Stimulated activated effector memory CD8-positive, alpha-beta T cell treated with anti-CD3 and anti-CD28 coated beads, Interleukin-12 subunit alpha, Interleukin-12 subunit beta, amount 100 ng/mL, for 72 hours (primary cell): Measurements from ENCODE around the gene NKX6-1.

Experiments
- ATAC-seq: fragments of 150-1000 bp; cut with Tn5 transposase; 2 replicates; pipeline ENCODE4 v1.10.0; 2021
- DNase-seq, 2 donors: peaks; one replicate each; pipeline ENCODE4 v3.0.0; 2021 to 2022; ENCODE audit warnings: low spot score in 2 of 2
- H3K27ac Mint-ChIP-seq: one replicate; pipeline ENCODE4 v1.8.0; 2022; ENCODE audit warnings: mild to moderate bottlenecking, mixed read lengths
- H3K36me3 Mint-ChIP-seq: one replicate; pipeline ENCODE4 v1.8.0; 2022; ENCODE audit warnings: mild to moderate bottlenecking, mixed read lengths
- H3K4me1 Mint-ChIP-seq: one replicate; pipeline ENCODE4 v1.8.0; 2022; ENCODE audit warnings: mixed read lengths
- H3K4me3 Mint-ChIP-seq: one replicate; pipeline ENCODE4 v1.8.0; 2022; ENCODE audit warnings: mild to moderate bottlenecking, mixed read lengths
- H3K9me3 Mint-ChIP-seq: one replicate; pipeline ENCODE4 v1.8.0; 2022; ENCODE audit warnings: mixed read lengths

The NKX6-1 gene

DNA sequence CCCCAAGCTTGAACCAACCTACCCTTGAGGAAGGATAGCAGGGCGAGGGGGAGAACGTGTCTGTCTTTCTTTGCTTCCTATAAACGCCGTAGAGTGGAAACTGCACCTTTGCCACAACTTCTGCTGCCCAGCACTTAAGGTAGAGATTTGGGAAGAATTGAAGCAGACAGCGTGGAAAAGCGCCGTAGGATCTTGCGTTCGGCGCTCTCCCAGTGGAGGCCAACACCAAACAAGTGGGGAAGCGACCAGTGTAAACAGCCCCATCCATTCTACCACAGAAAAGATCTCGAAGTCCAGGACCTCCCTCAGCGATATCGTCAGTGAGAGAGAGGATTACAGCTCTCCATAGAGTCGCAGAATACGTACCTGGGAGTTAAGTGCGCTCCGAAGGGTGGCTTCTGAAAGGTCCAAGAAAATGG lies 3.9 kb upstream of the NKX6-1 start:
- no peaks in the 10 kb centered on the region for H3K9me3 Mint-ChIP-seq
- no peak for DNase-seq
- no peak for ATAC-seq
- peaks cover 19% of the 10 kb centered on the region for H3K4me1 Mint-ChIP-seq
- no peak overlapping the region for H3K4me3 Mint-ChIP-seq
- no peak overlapping the region for H3K27ac Mint-ChIP-seq
- H3K36me3 Mint-ChIP-seq, result peaks cover 5% of the 10 kb centered on the region

DNA sequence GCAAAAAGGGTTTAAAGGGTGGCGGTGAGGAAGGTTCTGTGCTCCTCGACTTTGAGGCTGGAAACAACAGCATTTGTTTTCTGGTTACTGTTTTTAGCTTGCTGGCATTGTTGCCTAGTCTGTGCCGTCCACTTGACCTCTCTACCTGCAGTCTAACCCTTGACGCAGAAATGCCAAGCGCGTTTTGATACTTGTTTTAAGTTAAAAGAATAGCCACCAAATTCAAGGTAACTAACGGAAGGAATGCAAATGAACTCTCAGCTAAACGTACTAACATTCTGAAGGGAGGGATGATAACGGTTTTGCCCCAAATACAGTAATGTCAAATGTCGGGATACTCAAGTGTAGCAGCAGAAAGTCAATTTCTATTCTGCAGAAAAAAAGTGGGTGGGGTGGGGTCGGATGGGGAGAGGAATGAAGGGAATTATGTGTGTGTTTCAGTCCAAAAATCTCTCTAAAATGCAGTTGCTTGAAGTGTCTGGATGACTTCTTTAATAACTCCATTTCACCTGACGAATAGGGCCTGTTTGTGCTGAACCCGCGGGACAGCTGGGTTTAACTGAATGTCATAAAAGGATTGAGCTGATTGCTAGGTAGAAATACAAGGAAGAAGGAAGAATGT lies 3.4 kb upstream of the NKX6-1 start:
- no peak overlapping the region for H3K4me3 Mint-ChIP-seq
- no peak overlapping the region for H3K27ac Mint-ChIP-seq
- DNase-seq, result no peak

DNA sequence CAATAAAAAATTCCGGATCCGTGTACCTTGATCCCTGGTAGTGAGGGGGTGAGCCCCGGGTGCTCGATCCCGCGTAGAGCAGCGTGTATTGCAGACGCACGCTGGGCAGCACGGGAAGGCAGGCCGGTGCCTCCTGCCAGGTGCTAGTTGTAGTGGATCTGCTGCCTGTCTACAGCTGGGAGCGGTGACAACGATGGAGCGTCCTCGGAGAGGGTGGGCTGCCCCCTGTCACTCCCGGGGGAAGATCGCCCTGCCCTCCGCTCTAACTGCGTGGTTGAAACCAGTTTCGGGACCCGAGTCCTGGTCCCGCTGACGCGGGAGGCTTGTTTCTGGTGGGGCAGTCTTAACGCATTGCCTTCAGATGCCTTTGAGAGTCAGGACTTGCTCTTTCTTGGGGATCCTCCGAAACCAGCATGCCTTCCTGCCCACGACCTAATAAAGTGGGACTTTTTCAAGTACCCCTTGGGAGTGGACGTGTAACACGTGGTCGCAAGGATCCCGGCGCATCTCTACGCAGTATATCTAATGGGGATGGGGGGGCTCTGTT lies 2.7 kb upstream of the NKX6-1 start:
- no peak for DNase-seq
- H3K4me3 Mint-ChIP-seq, result no peak overlapping the region
- H3K36me3 Mint-ChIP-seq, result peaks cover 5% of the 10 kb centered on the region
- no peaks in the 10 kb centered on the region for H3K9me3 Mint-ChIP-seq
- no peak for ATAC-seq
- no peak overlapping the region for H3K27ac Mint-ChIP-seq
- peaks cover 19% of the 10 kb centered on the region for H3K4me1 Mint-ChIP-seq

More for the DNA sequence above, 3.4 kb upstream of the NKX6-1 start:
- no peaks in the 10 kb centered on the region for H3K9me3 Mint-ChIP-seq
- H3K4me1 Mint-ChIP-seq, result peaks cover 19% of the 10 kb centered on the region
- H3K36me3 Mint-ChIP-seq, result peaks cover 5% of the 10 kb centered on the region
- ATAC-seq, result no peak

DNA sequence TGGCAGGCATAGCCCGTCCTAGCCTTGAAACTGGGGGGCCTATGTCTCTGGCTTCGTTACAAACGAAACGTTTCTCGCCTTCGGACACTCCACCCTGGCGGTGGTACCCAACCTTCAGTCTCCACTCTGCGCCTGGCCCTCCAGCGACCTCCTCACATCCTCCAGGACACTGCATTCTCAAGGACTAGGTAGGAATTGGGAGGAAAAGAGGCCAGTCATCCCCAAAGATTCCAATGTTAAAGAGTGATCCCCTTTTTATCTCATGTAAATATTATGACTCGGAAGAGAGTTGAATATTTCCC lies 2.1 kb upstream of the NKX6-1 start:
- Mint-ChIP-seq H3K9me3 (no peaks in the 10 kb centered on the region), H3K4me3 (no peak overlapping the region), H3K27ac (no peak overlapping the region), H3K4me1 (peaks cover 19% of the 10 kb centered on the region), H3K36me3 (peaks cover 5% of the 10 kb centered on the region)
- DNase-seq (no peak), ATAC-seq (no peak)

DNA sequence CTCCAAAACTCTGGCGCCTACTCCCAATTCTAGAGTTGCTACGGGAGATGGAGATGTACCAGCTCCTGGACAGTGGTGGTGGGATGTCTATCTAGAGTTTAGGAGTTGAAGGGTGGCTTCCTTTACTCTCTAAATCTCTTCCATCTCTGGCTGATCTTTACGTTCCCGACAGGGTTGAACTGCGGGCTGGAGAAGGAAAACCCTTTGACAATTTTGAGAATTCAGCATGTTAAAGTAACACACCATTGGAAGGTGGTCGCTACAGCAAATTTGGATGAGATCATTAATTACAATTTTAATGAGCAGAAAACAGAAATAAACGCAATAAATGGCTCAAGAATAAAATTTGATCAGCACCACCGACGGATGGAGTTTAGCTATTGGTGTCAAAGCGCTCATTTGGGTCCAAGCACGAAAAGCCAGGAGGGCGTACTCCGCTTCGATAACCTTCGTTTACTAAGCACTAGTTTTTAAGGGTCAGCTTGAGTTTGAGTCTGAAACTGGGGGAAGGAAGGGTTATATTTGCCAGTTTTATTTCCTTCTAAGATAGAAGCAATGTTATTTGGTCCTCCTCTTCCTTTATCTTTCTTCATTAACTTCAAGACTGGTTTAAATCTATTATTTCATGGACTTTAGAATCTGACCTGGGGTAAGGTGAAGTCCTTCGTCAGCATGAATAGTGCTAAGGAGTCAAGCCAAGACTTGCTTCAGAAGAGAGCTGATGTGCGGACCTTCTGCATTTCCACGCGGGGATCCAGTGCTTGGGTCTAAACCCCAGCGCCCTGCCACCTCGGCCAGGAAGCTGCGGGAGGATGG lies 1.5 kb upstream of the NKX6-1 start:
- peaks cover 19% of the 10 kb centered on the region for H3K4me1 Mint-ChIP-seq

DNA sequence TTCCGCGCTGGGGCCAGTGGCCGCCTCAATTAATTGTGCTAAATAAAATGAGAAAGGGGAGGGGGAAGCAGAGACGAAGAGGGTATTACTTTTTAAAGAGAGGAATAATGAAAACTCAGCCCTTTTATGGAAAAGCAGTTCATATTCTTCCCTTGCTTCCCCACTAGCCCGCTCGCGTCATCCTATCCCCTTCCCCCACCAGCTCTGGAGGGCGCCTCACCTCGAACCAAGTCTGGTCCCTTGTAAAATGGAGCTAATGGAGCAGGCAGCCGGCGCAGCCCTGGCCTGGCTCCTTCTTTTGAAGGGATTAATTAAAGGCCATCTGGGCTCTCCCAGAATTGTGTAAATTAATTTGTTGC lies 511 bp upstream of the NKX6-1 start:
- peak overlapping the region; percentile 69 for H3K4me3 Mint-ChIP-seq
- no peak overlapping the region for H3K27ac Mint-ChIP-seq
- ATAC-seq (no peak), DNase-seq (no peak)
- peaks cover 5% of the 10 kb centered on the region for H3K36me3 Mint-ChIP-seq
- peaks cover 19% of the 10 kb centered on the region for H3K4me1 Mint-ChIP-seq
- H3K9me3 Mint-ChIP-seq, result peaks cover 2% of the 10 kb centered on the region

More for the DNA sequence above, 1.5 kb upstream of the NKX6-1 start:
- no peak for DNase-seq
- no peaks in the 10 kb centered on the region for H3K9me3 Mint-ChIP-seq
- no peak overlapping the region for H3K27ac Mint-ChIP-seq
- ATAC-seq, result no peak
- peaks cover 5% of the 10 kb centered on the region for H3K36me3 Mint-ChIP-seq
- peak overlapping the region; percentile 69 for H3K4me3 Mint-ChIP-seq

DNA sequence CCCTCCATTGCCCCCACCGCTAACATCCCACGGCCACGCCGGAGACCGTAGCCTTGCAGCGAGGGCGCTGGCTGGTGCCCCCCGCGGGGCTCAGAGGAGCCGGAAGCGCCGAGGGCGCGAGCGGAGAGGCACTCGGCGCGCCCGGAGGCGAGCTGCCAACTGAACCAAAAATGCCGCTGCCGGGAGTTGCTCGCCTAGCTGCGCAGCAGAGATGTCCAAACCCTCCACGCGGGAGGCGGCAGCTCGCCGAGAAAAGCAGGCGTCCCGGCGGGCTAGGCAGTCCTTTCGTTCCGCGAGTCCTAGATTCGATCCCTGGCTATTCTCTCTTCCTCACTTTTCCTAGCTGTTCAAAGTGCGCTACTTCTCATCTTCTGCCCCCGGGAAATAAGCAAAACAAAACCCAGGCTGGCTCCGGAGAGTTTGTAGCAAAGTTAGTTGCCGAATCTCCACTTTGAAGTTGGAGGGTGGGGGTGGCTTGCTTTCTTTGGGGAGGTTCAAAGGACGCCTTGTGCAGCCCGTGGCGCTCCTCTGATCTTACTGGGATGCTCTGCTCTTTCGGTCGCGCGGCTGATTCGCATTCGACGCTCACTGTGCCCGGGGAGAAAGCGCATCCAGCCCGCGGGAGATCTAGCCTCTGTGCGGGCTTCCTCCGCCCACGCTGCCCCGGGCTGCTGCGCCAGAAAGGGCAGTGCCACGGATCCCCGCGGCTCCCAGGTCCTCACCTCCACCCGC lies 723 bp downstream of the NKX6-1 start:
- Mint-ChIP-seq H3K27ac (no peak overlapping the region), H3K4me3 (peak overlapping the region; percentile 69), H3K36me3 (peaks cover 5% of the 10 kb centered on the region), H3K4me1 (peaks cover 24% of the 10 kb centered on the region), H3K9me3 (peaks cover 2% of the 10 kb centered on the region)
- DNase-seq (no peak), ATAC-seq (peak; percentile 36)

DNA sequence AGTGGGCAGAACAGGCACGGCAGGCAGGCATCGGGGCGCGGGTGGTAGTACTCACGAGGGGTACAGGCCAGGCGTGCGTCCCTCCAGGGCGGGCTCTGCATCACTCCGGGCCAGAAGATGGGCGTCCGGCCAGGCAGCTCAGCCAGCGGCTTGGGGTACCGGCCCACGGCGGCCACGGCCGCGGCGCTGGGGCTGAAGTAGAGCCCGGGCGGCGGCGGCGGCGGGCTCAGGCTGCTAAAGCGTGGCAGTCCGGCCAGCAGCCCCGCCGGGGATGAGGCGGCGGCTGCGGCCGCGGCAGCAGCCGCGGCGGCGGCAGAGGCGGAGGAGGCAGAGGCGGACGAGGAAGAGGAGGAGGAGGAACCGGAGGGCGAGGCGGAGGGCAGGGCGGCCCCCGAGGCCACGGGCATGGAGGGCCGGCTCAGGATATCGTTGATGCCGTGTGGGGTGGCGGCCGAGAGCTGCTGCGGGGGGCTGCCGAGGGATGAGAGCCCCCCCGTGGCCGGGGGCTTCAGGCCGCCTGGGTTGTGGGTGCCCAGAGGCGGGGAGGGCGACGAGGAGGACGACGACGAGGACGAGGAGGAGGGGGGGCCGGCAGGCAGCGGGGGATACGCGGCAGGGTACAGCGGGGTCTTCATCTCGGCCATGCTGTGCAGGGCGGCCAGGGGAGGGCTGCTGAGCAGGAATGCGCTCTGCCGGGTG lies 1.4 kb downstream of the NKX6-1 start:
- Mint-ChIP-seq H3K27ac (no peak overlapping the region), H3K9me3 (peaks cover 2% of the 10 kb centered on the region), H3K4me3 (peak overlapping the region; percentile 69), H3K36me3 (peaks cover 5% of the 10 kb centered on the region), H3K4me1 (peaks cover 26% of the 10 kb centered on the region)
- peak; percentile 22 for ATAC-seq
- DNase-seq, result no peak

DNA sequence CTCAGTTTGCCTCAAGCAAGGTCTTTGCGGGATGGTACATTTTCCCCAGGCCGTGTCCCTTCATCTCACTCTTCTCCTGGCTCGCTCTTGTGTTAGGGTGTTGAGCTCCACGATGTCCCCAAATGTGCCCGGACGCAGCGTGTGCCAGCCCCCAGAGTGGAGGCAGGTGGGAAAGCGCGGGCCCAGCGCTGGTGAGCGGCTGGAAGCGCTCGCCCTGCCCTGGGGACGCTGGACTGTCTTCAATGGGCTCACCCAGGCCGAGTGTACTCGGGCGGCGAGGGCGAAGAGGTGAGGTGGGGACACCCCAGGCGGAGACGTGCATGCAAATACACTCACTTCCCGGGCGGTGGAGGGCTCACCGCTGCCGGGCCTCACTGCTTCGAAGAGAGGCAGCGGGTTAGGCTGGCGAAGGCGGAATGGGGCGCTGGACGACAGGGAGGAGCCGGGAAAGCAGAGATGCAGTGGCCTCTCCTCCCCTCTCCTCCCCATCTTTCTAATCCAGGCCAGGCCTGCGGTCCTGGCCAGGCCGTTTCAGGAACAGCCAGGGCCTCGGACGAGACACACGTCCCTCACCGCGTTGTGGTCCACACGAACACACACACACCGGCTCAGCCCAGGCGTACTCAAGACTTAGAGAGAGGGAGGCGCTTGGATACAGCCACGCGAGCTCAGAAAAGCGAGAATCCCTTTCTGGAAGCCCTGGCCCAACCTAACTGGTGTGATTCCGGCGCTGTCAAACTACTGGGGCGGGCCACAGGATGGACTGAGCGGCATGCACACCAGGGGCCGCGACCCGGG lies 2.2 kb downstream of the NKX6-1 start:
- Mint-ChIP-seq H3K27ac (no peak overlapping the region), H3K4me3 (peak overlapping the region; percentile 69), H3K9me3 (peaks cover 2% of the 10 kb centered on the region), H3K36me3 (peaks cover 5% of the 10 kb centered on the region), H3K4me1 (peaks cover 26% of the 10 kb centered on the region)
- DNase-seq (no peak), ATAC-seq (no peak)

DNA sequence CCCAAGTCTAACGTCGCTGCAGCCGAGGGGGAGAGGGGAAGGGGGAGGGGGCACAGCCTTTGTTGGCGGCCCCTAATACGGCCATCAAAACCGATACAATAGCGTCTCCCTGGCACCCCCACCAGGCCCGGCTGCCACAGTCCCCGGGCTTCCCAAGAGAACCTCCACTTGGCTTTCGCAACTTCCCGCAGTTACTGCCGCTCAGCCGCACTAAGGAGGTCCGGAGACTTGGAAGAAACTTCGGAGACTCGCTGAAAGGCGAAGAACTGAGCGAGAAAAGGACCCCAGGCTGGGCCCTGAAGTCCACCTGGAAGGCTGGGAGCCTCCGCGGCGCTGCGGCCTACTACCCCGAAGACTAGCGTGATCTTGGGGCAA lies 2.8 kb downstream of the NKX6-1 start:
- Mint-ChIP-seq H3K27ac (no peak overlapping the region), H3K4me3 (no peak overlapping the region)

DNA sequence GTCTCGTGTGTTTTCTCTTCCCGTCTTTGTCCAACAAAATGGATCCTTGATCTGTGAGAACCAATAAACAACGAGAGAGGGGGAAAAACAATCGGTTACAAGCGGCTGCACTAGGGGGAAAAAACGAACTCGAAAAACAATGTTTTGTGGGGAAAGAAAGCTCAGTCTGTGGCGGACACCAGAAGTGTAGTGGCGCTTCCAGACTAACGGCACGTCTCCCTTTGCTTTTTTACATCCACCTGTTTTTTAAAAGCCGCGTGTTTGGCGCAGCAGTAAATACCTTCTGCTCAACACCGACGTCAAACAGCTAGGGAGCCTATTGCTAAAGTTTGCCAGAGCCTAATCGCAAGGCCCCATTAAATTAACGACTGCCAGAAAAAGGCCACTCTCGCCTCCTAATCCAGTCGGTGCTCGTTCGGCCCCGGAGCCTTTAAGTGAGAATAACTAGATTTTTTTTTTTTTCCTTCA lies 3.3 kb downstream of the NKX6-1 start:
- Mint-ChIP-seq H3K36me3 (peaks cover 5% of the 10 kb centered on the region), H3K9me3 (peaks cover 2% of the 10 kb centered on the region), H3K4me1 (peaks cover 26% of the 10 kb centered on the region), H3K27ac (no peak overlapping the region), H3K4me3 (no peak overlapping the region)
- DNase-seq (no peak), ATAC-seq (no peak)

More for the DNA sequence above, 2.8 kb downstream of the NKX6-1 start:
- H3K4me1 Mint-ChIP-seq, result peaks cover 26% of the 10 kb centered on the region
- no peak for ATAC-seq
- H3K9me3 Mint-ChIP-seq, result peaks cover 2% of the 10 kb centered on the region
- no peak for DNase-seq
- H3K36me3 Mint-ChIP-seq, result peaks cover 5% of the 10 kb centered on the region

DNA sequence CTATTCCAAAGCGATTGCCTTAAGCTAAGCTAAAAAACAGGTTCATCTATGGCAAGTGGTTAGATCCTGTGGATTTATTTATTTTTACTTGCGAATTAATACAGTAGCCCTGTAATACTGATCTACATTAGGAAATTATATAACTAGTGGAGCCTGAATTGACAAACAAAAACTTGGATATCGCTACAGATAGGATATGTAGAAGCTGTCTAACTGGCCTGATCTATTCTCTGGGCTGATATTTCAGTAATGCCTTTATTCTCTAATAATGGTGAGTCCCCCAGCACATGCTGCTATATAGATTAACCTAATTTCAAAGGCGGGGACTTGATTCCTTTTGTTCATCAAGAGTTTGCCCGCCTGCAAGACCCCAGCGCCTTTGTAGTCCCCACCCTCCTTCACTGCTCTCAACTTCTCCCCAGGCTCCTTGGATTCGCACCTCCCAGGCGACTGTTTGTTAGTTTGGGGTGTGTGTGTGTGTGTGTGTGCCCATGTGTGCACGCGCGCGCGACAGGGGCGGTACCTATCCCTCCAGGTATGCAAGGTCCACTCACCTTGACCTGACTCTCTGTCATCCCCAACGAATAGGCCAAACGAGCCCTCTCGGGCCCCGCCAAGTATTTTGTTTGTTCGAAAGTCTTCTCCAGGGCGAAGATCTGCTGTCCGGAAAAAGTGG lies 3.8 kb downstream of the NKX6-1 start:
- ATAC-seq (no peak), DNase-seq (no peak)
- peaks cover 5% of the 10 kb centered on the region for H3K36me3 Mint-ChIP-seq
- H3K9me3 Mint-ChIP-seq, result peaks cover 6% of the 10 kb centered on the region
- no peak overlapping the region for H3K4me3 Mint-ChIP-seq
- peaks cover 26% of the 10 kb centered on the region for H3K4me1 Mint-ChIP-seq
- no peak overlapping the region for H3K27ac Mint-ChIP-seq

DNA sequence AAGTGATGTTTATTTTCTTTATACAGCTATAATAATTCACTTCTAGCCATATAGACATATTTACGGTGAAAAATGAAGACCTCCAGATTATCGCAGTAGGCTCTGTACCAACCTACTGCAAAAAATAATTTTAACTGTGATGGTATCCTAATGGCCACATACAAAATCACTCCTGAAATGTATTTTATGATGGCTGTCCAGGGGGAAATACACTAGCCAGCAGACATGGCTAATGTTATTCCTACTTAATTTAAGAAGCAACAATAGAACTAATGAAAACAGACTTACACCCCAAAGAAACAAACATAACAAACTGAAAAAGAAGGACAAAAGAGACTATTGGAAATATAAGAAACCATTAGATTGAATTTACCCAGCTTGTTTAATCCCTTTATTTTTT lies 4.6 kb downstream of the NKX6-1 start:
- no peak overlapping the region for H3K27ac Mint-ChIP-seq
- H3K9me3 Mint-ChIP-seq, result peaks cover 6% of the 10 kb centered on the region
- DNase-seq (no peak), ATAC-seq (no peak)
- H3K4me1 Mint-ChIP-seq, result peaks cover 20% of the 10 kb centered on the region
- no peak overlapping the region for H3K4me3 Mint-ChIP-seq
- H3K36me3 Mint-ChIP-seq, result peaks cover 5% of the 10 kb centered on the region

DNA sequence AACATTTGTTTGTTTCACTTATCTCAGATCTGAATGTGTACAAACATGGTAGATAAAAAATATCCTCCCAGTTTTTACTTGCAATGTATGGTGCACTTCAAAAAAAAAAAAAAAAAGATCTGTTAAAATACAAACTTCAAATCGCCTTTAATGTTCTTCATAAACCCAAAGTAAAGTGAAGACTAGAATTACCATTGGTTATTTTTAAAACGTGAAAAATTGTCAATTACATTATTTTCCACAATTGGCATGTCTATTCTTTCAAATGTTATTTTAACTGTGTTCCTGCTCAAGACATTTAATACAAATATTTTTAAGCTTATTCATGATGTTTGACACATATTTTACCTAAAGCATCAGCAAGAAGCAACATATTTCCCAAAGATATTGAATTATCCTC lies 5.0 kb downstream of the NKX6-1 start:
- DNase-seq (no peak), ATAC-seq (no peak)
- H3K9me3 Mint-ChIP-seq, result peaks cover 6% of the 10 kb centered on the region
- no peak overlapping the region for H3K4me3 Mint-ChIP-seq
- peaks cover 2% of the 10 kb centered on the region for H3K36me3 Mint-ChIP-seq
- H3K27ac Mint-ChIP-seq, result no peak overlapping the region
- H3K4me1 Mint-ChIP-seq, result peaks cover 16% of the 10 kb centered on the region
